LNCaP clone FGC (cell line): ENCODE results near the gene RFFL.

Source experiments
- DNase-seq: peaks from one replicate; pipeline ENCODE4 v3.0.0-alpha.2; 2011; ENCODE audit warnings: low read depth
- H3K4me3 ChIP-seq: 2 replicates; pipeline ENCODE4 v1.5.1; 2011; ENCODE audit warnings: mild to moderate bottlenecking, low read depth, low read length, control low read depth
- CTCF ChIP-seq: IDR thresholded peaks from 2 replicates; pipeline ENCODE4 v1.5.1; 2012; ENCODE audit warnings: mild to moderate bottlenecking; ENCODE audit not compliant: control insufficient read depth, insufficient read depth; ENCODE audit errors: extremely low read depth

Gene RFFL

GRCh38 chr17:34958438-34958837 lies 105.1 kb downstream of the RFFL start:
- DNase-seq: no peak
- no peak for TF ChIP-seq CTCF
- no peak overlapping the region for H3K4me3 ChIP-seq
